NCI-H146 (cell line): Measurements from ENCODE around the gene CCNDBP1.
"Not testable (repeated sequence)": the region's sequence is repeated elsewhere in the genome, so short reads cannot be mapped to it uniquely, and the experiment has no call there.

ENCODE experiments used
- DNase-seq: peaks from one replicate; lab custom pipeline; 2025; lab: John Stamatoyannopoulos, UW

CCNDBP1 gene

DNA sequence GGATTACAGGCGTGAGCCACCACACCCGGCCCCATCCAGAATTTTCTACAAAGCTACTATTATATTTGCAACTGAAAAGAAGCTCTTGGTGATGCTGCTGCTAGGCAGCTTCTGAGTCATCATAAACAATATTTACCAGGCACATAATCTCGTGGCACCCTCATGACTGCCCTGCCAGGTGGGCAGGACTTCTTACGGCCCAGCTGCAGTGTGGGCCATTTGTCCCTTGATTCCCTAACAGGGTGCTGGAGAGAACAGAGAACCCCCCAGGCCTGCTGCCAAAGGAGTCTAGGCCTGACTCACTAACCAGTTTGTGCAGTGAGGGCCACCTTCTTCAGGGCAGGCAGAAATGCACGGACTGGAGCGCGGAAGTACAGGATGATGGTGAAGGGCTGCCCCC is 30.8 kb downstream of the CCNDBP1 start:
- DNase-seq, result no peak

DNA sequence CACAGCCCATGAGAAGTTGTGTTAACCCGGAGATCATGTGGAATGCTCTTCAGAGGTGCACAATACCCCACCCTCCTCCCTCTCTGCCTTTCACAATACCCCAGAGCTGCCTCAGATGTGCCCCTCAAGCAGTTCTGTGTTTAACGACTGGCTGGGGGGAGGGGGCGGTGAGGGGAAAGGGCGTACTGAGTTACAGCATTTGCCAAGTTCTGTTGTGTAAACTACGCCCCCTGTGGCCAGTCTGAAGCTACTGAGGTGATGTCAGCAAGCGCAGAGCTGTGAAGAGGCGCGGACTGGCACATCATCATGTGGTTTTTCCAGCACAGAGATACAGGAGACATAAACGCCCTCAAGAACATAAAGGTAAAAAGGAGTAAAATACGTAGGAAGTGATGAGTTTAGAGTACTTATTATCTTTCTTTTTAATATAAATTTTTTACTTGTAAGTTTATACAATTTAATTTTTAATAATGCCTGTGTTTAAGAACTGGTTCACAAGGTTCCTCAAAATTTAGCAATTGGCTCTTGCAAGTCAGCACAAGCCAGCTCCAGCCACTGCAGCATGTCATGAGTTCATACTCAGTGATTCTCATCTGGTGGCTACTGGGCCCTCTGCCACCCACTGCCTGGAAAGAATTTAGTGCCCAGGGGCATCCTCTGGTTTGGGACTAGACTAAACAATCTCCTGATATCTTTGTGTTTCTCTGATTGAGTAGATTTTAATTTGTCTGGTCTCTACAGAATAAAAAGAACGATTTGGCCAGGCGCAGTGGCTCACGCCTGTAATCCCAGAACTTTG is 33.9 kb downstream of the CCNDBP1 start:
- DNase-seq, result no peak

DNA sequence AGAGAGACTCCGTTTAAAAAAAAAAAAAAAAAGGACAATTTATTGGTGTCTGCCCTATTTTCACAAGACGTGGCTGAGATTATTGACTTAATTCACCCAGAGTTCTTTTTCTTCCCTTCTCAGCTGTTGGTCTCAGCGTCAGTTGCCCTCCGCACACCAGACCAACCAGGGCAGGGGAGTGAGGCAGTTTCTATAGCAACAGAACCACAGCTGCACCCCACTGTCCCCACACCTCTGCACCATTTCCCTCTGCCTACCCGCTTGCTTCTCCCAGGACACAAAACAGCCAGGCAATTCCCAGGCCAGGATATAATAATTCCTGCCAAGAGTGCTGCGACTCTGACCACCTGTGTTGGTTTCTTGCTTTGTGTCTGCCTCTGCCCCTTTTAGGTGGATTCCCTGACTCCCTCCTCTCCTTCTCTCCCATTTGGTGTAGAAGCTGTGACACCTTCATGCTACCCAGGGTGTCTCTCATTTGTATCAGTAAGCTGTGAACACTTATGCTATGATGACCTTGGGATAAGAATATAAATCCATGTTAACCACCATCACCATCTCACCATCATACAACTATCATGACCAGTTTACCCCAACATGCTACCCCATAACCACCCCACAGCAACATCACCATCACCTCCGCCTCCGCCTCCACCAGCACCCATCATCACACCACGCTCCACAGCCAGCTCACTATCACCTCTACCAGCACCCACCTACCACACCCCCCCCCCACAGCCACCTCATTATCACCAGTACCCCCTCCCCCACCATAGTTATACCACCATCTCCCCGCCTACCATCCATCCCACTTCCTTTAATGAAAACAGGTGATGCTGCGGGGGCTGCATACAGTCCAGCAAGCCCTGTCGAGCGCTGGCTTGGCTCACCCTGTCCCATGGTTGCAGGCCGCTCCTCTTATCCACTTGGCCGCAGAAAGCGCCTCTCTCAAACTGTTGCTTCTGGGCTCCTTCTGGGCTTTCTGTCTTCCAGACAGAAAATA is 35.0 kb downstream of the CCNDBP1 start:
- no peak for DNase-seq

DNA sequence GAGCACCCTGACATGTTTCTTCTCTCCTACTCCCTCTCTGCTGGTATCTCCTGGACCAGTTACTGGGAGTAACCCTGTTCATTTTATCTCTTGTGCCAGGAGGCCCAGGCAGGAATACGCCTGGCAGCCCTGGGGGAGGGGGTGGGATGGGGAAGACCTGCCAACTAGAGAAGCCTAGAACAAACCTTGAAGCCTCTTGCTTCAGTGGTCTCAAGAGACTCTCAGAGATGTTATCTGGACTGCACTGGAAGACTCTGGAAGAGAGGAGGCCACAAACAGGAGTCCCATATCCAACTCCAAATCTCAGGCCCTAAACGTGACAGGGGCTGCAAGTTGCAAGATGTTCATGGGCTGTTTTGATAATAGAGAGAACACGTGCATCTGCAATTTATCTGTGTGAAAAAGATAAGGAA is 35.8 kb downstream of the CCNDBP1 start, which contains the start of gene EPB42:
Gene EPB42, minus strand, starts transcription at position 28 of the 413 bp plus-strand sequence. CDS start 193 bp downstream, outside the sequence.
- DNase-seq, result no peak

DNA sequence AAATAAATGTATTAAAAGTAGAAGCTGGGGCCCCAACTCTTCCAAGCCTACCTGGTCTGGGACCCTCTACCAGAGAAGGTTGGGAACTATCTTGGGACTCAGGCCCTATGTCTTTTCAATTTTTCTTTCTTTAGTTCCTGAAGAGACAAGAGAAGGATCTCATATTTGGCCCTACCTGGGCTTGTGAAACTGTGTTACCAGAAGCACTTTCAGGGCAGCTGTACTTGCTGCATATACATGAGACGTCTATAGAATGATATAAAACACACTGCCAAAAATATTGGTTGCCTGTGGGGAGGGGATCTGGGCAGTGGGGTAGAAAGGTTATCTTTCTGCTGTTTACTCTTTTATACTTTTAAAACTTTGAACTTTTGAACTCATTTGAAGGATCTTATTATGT is 36.2 kb downstream of the CCNDBP1 start:
- DNase-seq, result no peak

DNA sequence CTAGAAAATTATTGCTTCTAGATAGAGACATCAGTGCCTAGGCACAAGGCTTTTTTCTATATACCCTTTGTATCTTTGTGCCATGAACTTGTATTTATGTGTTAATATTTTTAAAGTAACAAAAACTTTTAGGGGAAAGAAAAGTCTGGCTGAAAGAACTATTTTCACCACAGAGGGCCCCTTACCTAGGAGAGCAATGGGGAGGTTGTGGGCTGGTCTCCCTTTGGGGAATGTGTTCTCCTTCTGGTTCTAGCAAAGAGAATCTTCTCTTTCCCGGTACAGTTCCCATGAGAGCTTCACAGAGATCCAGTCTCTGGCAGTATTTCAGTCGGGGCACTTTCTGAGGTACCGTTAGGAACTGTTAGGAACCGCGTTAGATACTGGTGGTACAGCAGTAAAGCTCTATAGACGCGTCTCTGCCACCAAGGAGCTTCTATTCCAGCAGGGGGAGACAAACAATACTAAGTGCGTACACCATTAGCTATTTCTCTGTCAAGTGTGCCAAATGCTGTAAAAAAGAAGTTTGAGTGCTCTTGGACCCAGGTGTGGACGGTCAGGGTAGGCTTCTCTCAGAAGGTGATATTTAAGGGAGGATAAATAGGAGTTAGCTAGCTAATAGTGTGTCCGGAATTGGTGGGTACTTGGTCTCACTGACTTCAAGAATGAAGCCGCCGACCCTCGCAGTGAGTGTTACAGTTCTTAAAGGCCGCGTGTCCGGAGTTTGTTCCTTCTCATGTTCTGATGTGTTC is 40.2 kb downstream of the CCNDBP1 start:
- peak; percentile 43 for DNase-seq

DNA sequence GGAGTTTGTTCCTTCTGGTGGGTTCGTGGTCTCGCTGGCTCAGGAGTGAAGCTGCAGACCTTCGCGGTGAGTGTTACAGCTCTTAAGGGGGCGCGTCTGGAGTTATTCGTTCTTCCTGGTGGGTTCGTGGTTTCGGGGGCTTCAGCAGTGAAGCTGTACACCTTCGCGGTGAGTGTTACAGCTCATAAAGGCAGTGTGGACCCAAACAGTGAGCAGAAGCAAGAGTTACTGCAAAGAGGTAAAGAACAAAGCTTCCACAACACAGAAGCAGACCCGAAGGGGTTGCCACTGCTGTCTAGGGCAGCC is 40.7 kb downstream of the CCNDBP1 start:
- DNase-seq, result not testable (repeated sequence)

DNA sequence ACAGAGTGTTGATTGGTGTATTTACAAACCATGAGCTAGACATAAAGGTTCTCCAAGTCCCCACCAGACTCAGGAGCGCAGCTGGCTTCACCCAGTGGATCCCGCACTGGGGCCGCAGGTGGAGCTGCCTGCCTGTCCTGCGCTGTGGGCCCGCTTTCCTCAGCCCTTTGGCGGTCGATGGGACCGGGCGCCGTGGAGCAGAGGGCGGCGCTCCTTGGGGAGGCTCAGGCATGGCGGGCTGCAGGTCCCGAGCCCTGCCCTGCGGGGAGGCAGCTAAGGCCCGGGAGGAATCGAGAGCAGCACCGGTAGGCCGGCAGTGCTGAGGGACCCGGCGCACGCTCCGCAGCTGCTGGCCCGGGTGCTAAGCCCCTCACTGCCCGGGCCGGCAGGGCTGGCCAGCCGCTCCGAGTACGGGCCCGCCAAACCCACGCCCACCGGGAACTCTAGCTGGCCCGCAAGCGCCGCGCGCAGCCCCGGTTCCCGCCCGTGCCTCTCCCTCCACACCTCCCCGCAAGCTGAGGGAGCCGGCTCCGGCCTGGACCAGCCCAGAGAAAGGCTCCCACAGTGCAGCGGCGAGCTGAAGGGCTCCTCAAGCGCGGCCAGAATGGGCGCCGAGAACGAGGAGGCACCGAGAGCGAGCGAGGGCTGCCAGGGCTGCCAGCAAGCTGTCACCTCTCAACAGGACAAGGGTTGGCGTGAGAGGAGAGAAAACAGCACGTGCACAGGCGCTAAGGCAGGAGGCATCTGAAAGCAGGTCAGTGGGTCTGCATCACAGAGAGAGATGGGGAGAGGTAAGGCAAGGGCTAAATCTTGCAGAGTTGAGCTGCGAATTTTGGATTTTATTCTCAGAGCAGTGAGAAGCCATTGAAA is 41.5 kb downstream of the CCNDBP1 start:
- DNase-seq, result no peak

DNA sequence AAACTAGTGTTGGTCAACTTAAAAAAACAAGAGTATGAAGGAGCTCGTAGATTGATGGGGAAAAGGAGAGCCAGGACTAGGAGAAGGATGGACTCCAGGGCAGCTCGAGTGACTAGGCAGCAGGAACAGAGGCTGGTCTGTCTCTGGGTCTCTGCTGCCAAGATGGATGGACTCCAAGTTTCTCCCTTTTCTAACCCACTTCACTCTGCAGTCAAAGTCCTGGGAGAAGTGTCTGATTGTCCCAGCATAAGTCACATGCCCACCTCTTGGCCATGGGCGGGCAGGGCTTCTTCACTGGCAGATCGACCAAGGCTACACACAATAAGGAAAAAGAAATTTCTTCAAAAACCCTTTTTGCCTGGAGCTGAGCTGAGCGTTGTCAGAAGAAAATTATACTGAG is 44.8 kb downstream of the CCNDBP1 start:
- no peak for DNase-seq

DNA sequence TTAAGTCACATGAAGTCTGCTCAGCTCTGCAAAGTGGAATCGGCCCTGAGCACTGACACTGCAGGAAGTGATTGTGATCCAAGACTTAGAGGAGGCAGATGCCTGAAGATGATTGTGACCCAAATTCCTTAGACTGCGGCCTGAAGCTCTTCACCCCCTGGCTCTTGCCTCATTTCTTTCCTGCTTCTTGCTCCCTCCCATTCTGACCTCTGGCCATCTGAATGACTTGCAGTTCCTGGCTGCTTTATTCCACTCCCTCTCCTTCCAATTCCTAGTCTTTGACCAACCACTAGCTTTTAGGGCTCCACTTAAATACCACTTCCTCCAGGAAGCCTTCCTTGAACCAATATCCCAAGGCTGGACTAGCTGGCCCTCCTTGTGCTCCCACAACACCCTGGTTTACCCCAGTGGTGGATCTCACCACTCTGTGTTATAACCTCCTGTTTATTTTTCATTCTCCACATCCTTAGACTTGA is 45.5 kb downstream of the CCNDBP1 start:
- DNase-seq, result no peak

DNA sequence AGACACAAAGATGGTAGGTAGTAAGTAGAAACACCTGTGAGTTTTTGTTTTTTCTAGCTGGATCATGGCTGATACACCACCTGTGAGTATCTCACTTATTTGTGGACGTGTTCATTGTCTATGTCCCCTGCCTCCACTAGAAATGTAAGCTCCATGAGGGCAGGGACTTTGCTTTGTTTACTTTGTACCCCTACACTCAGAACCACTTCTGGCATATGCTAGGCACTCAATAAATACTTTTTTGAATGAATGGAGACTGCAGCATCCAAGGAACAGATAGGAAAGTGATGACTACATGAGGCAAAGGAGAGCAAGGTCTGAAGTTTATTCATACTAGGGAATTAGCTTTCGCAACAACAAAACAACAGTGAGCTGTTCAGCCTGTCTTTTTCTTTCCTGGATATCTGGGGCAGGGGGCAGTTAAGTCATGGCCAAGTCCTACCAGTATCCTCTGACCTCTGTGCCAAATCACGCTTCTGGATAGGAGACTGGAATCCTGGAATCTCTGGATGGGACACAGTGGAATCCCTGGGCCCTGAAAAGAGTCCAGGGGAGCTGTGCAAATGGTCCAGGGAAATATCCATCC is 47.2 kb downstream of the CCNDBP1 start:
- no peak for DNase-seq

DNA sequence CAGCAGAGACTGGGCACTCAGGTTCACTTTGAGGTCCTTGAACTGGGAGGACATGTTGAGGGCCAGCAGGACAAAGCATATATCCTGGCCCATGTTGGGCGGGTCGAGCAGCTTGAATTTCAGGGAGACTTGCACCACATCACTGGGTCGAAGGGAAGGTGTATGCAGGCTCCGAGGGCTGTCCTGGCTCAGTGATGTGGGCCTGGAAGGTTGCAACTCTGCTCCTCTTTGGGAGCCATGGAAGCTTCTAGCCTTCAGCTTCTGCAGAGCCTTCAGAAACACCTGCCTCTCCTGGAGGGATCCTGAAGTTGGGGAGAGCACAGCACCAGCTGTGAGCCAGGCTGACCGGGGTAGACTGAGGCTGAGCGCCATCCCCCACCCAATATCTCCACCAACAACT is 50.3 kb downstream of the CCNDBP1 start:
- no peak for DNase-seq

DNA sequence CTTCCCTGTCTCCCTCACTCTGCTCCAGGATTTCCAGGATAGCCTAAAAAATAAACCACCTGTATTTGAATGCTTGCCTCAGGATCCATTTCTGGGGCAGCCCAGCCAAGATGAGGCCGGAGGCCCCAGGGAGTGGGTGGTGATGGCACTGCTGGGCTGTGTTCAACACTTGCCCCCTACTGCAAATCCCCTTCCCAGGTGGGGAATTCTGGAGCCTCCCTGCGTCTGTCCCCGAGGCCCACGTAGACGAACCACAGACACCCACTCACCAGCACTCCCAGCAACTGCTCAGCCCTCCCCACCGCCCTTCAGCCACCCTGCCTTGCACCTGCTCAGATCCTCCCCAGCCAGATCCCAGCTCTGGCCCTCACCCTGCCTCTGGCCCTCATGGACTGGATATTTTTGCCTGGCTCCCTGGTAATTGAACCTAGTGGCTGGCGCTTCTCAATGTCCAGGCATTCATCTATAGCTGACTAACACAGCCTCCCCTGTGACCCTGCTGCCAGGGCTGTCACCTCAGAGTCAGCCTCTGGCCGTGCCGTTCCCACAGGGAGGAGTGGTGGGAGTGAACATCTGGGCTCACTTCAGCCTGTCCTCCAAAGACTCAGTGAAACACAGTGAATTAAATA is 52.8 kb downstream of the CCNDBP1 start:
- DNase-seq, result no peak

DNA sequence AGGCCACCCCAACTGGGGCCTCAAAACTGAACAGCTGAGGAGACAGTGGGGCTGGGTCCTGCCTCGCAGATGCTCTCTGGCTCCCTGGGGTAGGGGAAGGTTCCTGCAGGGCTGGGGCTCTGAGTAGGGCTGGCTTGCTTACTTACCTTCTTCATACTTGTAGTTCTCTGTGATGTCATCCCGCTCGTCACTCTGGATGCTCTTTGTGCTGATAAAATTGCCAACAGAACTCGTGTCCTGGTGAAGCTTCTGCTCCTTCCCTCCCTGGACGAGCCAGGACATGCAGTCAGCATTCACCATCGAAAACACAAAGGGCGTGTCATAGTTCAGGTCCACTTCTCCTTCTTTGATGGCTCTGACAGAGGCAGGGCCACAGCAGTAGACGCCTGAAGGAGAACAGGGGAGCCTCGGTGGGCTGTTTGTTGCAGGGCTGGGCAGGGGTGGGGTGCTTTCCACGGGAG is 53.5 kb downstream of the CCNDBP1 start:
- DNase-seq, result no peak

DNA sequence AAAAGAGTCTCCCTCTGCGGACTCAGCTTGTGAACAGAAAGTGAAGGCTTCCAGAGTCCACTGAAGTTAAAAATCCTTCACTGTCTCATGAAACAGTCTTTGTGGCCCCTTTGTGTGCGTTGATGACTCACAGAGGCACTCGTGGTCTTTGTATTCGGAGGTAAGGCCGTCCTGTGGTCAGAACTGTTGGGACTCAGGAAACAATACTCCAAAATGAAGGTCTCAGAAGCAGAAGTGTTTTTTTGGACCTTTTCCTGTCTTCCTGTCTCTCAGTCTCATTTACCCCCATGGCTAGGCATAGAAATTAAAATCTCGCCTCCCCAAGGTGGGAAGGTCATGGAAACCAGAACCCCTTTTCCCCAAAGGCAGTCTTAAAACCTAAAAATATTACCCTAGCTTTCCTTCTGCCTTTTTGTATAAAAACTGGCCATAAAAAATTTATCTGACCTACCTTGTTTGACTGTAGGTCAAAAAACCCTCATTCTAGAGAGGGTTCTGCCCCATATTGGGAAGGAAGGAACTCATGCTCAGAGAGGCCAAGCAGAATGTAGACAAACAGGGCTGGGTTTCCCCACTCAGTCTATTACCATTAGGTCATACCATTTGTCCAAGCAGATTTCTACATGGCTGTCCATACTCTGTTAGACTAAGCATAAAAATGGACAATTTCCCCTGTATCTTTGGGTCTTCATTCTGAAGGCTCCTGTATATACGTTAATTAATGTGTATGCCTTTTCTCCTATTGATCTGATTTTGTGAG is 54.7 kb downstream of the CCNDBP1 start:
- DNase-seq, result no peak

DNA sequence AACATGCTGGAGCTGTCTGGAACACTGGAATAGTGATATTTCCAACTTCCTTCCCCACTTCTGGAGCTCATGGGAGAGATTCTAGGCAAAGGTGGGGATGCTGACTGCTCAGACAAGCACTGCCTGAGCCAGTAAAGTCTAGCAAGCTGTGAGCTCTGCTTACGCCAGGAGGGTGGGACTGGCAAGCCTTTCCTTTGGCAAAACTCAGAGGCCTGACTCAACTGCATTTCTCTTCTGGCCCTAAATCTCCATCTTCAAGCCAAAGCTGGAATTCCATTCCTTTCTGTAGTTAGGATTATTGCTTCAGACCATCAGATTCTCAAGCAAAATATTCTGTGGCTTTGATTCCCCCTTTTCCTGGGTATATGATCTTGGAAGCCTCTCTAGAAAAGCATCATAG is 55.9 kb downstream of the CCNDBP1 start:
- DNase-seq, result no peak

DNA sequence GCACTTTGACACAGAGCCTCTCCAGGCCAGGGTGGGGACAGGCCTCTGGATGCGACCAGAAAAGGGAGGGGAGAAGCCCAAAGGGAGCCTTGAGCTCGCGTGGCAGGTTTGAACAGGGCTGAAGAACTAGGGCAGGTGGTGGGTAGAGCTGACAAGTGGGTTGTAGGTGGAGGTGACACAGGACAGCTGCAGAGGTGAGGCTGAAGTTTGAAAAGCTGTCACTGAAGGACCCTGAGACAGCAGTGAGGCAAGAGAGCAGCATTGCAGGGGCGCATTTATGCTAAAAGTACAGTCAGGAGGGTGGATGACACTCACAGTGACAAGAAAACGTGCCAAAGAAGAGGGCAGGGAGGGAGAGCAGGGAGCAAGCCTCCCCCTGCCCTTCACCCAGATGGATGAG is 57.4 kb downstream of the CCNDBP1 start:
- no peak for DNase-seq

DNA sequence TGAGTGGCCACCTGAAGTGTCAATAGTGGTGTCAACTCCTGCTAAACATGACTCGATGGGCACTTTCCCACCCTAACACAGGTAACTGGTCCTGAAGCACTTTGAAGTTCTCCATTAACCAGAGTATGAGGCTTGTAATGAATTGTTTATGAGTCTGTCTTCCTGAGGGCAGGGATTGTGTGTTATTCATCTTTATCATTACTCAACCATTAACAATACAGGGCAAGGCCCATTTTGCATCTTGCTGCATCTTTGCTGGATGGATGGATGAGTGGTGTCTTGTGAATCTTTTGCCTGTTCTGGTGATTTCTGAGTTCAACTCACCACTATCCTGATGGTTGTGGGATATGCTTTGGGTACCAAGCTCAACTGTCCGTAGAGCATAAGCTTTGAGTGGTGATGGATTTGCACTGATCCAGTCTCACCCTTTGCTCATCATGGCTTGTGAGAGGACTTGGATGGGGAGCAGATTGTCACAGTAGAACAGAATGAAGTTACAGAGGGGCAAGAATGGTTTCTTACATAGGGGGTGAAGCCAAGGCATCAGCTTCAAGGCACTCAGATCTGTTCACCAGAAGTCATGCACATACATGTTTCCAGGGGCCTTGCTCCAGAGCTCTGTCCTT is 57.9 kb downstream of the CCNDBP1 start:
- DNase-seq, result no peak

DNA sequence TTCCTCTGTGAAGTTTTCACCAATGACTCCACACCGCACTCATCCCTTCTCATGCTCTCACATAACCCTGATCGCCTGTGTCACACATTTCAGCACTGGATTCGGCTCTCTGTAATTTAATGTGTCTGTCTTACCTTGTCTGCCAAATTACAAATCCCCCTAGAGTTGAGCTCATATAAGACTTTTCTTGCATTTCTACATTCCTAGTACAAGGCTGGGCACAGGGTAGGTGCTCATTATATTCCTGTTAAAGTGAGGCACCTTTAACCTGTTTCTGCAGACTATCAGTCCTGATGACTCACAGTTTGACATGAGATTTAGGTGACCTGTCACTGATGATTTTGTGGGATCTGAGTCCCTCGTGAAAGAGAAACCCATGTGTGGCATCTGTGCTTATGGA is 58.9 kb downstream of the CCNDBP1 start:
- DNase-seq, result no peak
